OCI-LY3 (cell line): Measurements from ENCODE around the gene EGFLAM.

Experiments
- CTCF ChIP-seq: fragments of 200-600, 300-600 bp; sonication (generic); IDR thresholded peaks from 2 replicates; pipeline ENCODE4 v1.5.1; 2014; ENCODE audit warnings: antibody characterized with exemption, low read length, low read depth
- EZH2phosphoT487 ChIP-seq: fragments of 200-600 bp; shearing (Covaris generic); IDR thresholded peaks from 2 replicates; pipeline ENCODE4 v1.6.1; 2018; ENCODE audit warnings: antibody characterized with exemption, mixed run types, low read depth

- no peak for TF ChIP-seq CTCF
- TF ChIP-seq EZH2phosphoT487, result no peak
Observed at GRCh38 chr5:38211354-38211710, 47.0 kb upstream of the EGFLAM start.
